ENCODE measurements around the gene NPC1. TPM values are rescaled to one million over a fixed set of nuclear protein-coding genes. Genes with fewer than 3 reads are reported as not detected.
A peak's percentile ranks its signal among the peaks of the same experiment; 100 is the strongest.

NPC1 gene
- total RNA-seq, 3 donors from 2014 or later: 35.5 to 51.0 (median 41.2) TPM

- no peak overlapping the region for H3K4me3 ChIP-seq
- intact Hi-C loops (cut with DNase I, micrococcal nuclease): no loop called here
- DNase-seq (no peak), ATAC-seq (no peak)
- H3K36me3 ChIP-seq (ENCODE audit: low read depth): no peaks in the 10 kb centered on the region
- no peak for TF ChIP-seq CTCF (IDR thresholded peaks at IDR 0.05)
- peaks cover 9% of the 10 kb centered on the region for H3K4me1 ChIP-seq (ENCODE audit: low read depth)
- H3K9me3 ChIP-seq: no peaks in the 10 kb centered on the region
These were observed 45.4 kb upstream of the NPC1 start for GRCh38 chr18:23631746-23632145.

GRCh38 chr18:23631312-23631711, 45.0 kb upstream of the NPC1 start:
- DNase-seq (no peak), ATAC-seq (no peak)
- Histone ChIP-seq H3K36me3 (ENCODE audit: low read depth) (no peaks in the 10 kb centered on the region), H3K4me3 (no peak overlapping the region), H3K4me1 (ENCODE audit: low read depth) (peaks cover 10% of the 10 kb centered on the region), H3K9me3 (no peaks in the 10 kb centered on the region)
- TF ChIP-seq CTCF (IDR thresholded peaks at IDR 0.05): no peak
- intact Hi-C loops (cut with DNase I, micrococcal nuclease): no loop called here

DNA sequence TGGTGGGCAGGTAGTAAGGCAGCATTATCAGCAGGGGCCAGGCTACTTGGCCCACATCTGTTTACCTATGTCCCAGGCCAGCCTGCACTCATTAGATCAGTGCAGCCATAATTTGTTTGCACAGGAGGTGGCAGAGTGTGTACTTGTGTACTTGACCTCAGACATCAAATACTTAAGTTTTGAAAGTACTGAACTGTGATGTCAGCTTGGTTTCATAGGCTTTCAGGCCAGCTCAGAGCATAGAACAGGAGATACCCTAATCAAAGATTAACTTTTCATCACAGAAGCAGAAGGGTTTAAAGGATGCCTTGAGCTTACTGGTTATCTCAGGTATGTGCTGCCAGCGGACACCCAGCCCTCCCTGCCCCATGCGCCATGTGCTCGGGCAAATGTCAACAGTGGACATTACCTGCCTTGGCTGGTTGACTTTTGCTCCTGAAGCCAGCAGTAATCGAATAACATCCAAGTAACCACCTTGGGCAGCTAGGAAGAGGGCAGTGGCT, 43.2 kb upstream of the NPC1 start:
- Histone ChIP-seq H3K4me1 (ENCODE audit: low read depth) (peaks cover 10% of the 10 kb centered on the region), H3K9me3 (no peaks in the 10 kb centered on the region), H3K36me3 (ENCODE audit: low read depth) (no peaks in the 10 kb centered on the region), H3K4me3 (no peak overlapping the region)
- ATAC-seq: peak; percentile 86
- intact Hi-C loops (cut with DNase I, micrococcal nuclease): loop anchor here in 1 of 2 donors (10.0 kb wide), 1 partner anchor 185 kb away; no protein-coding TSS in a partner anchor
- peak in 2 of 3 donors; percentile 25 to 47 for DNase-seq
- TF ChIP-seq CTCF (IDR thresholded peaks at IDR 0.05): no peak

DNA sequence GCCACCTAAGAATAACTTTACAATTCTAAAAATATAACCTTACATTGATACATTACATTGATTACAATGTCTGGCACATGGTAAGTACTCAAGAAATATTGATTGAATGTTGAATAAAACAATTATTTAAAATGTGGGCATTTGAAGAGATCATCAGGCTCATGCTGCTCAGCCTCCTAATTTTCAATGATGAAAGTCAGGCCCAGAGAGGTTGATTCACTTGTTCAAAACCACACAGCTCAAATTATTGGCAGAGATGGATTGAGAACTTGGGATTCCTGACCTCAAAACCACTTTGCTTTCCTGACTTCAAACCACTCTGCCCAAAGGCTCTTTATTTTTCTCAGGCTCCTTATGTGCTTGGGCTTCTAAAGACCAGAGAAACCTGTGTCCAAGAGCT, 41.7 kb upstream of the NPC1 start:
- peaks cover 10% of the 10 kb centered on the region for H3K4me1 ChIP-seq (ENCODE audit: low read depth)
- DNase-seq (no peak), ATAC-seq (no peak)
- TF ChIP-seq CTCF (IDR thresholded peaks at IDR 0.05): no peak
- H3K4me3 ChIP-seq: no peak overlapping the region
- H3K36me3 ChIP-seq (ENCODE audit: low read depth): no peaks in the 10 kb centered on the region
- intact Hi-C loops (cut with DNase I, micrococcal nuclease): loop anchor here in 1 of 2 donors (10.0 kb wide), 1 partner anchor 187 kb away; no protein-coding TSS in a partner anchor
- no peaks in the 10 kb centered on the region for H3K9me3 ChIP-seq

GRCh38 chr18:23627321-23627720, 41.0 kb upstream of the NPC1 start:
- peak; percentile 88 for ATAC-seq
- H3K4me3 ChIP-seq: no peak overlapping the region
- DNase-seq: peak in 1 of 3 donors; percentile 42
- no peak for TF ChIP-seq CTCF (IDR thresholded peaks at IDR 0.05)
- H3K9me3 ChIP-seq: no peaks in the 10 kb centered on the region
- H3K36me3 ChIP-seq (ENCODE audit: low read depth): no peaks in the 10 kb centered on the region
- intact Hi-C loops (cut with DNase I, micrococcal nuclease): loop anchor here in 1 of 2 donors (10.0 kb wide), 1 partner anchor 187 kb away; no protein-coding TSS in a partner anchor
- peaks cover 10% of the 10 kb centered on the region for H3K4me1 ChIP-seq (ENCODE audit: low read depth)

All from mucosa of descending colon (tissue), 3 donors.